Hypothalamus (tissue), 51 donors: ENCODE data around the gene SRGAP2B.
"Not testable (repeated sequence)": the region's sequence is repeated elsewhere in the genome, so short reads cannot be mapped to it uniquely, and the experiment has no call there.

ENCODE experiments used
- DNase-seq, 51 donors: peaks; one replicate each; lab custom pipeline; 2025; lab: John Stamatoyannopoulos, UW

The SRGAP2B gene

GRCh38 chr1:144917154-144918026 is 177.7 kb downstream of the SRGAP2B start:
- DNase-seq, result not testable (repeated sequence)

DNA sequence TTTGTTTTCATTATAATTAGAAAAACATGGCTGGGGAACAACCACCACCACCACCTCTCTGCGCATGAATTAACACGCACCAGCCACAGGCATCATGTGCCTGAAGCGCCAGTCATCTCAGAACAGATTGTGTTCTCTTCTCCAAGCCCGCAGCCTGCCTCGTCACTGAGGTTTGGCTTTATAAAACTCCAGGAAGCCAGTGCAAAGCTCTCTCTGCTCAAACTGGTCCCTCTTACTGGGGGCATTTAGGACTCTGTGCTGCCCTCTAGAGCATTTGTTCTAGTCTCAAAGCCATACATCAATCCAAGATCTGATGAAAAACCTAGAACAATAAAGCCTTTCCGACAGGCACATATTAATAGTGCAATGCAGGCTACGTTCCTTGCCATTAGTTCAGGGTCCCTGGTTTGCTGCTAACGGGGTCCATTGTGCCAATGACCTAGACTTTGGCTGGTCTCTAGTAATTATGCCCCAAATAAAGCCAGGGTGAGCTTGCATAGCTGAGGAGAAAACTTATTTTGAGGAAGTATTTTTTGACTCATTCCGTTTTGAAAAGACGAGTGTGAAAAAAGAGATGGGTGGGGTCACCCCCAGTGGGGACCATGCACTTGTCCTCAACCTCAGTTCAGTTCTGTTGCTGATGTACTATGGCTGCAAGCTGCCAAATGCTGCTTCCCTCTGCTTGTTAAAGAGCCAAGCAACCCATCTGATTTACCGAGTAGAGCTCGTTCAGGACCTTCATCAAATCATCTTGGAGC is 181.0 kb downstream of the SRGAP2B start:
- not testable (repeated sequence) for DNase-seq

DNA sequence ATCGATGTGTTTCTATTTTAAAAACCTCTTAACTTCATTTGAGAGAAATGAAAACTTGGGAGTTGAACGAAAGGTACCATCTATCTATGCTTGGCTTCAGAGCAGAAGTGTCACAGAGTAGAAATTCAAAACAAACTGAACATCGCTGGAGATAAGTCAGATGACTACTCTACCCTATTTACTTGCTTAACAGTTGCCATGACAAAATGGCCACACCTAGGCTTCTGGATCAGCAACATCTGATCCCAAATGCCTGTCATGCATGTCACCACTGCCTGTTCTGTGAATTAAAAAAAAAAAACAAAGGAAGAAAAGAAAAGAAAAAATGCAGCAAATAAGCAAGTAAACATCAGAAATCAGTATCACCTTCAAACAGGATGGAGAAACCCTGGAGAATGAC is 181.7 kb downstream of the SRGAP2B start:
- not testable (repeated sequence) for DNase-seq

DNA sequence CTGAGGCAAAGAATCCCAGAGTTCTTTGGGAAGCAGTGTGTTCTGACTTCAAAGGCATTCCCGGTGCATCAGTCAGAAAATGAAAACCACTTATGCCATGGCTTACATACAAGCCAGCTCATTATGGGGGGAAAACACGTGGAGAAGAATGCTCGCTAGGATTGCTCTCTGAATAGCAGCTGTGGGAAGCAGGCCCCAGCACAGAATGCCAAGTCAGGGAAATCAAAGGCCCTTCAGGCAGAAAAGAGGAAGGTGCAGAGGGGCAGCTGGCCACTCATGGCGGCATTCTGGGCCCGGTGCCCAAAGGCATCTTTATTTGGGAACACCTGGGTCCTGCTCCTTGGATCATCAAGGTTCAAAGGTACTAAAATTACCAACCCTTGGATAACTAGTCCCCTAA is 184.4 kb downstream of the SRGAP2B start:
- DNase-seq, result not testable (repeated sequence)

- not testable (repeated sequence) for DNase-seq
These were observed 194.3 kb downstream of the SRGAP2B start for GRCh38 chr1:144900841-144901240.

GRCh38 chr1:144894454-144895201 is 200.5 kb downstream of the SRGAP2B start:
- not testable (repeated sequence) for DNase-seq

- DNase-seq, result not testable (repeated sequence)
These were observed 201.3 kb downstream of the SRGAP2B start for GRCh38 chr1:144893710-144894438.

DNA sequence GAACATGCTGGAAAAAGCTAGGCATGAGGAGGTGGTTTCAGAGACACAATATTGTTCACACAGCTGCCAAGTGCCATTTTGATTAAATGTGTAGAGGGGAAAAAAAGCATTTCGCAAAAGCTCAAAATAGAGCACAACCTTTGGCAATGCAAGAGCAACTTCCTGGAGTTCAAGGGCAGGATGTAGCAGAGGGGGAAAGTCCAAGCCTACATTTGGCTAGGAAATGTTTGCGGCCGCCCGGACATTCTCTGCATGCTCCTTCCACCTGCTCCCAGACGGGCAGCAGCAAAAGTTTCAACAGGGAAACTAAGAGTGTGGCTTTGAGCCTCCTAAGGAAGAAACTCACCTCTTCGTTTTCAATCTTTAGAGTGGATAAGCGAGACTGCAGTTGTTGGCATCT is 202.1 kb downstream of the SRGAP2B start:
- DNase-seq, result not testable (repeated sequence)

GRCh38 chr1:144889450-144890115 is 205.5 kb downstream of the SRGAP2B start:
- DNase-seq, result not testable (repeated sequence)

DNA sequence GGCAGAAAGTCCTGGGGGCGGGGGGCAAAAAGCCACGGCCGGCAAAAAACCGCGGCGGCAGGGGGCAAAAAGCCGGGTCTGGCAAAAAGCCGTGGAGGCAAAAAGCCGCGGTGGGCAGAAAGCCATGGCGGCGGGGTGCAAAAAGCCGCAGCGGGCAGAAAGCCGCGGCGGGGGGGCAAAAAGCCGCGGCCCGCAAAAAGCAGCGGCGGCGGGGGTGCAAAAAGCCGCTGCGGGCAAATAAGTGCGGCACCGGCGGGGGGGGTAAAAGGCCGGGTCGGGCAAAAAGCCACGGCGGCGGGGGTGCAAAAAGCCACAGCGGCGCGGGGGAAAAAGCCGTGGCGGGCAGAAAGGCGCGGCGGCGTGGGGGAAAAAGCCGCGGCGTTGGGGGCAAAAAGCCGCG is 212.1 kb downstream of the SRGAP2B start:
- DNase-seq, result not testable (repeated sequence)

- not testable (repeated sequence) for DNase-seq
These were observed 212.8 kb downstream of the SRGAP2B start for GRCh38 chr1:144882343-144882742.

GRCh38 chr1:144858607-144859006 is 236.5 kb downstream of the SRGAP2B start:
- not testable (repeated sequence) for DNase-seq
